AG08395 (cell line): Measurements from ENCODE around the gene OR2A2.
"Not testable (repeated sequence)": the region's sequence is repeated elsewhere in the genome, so short reads cannot be mapped to it uniquely, and the experiment has no call there.

Experiments used
- DNase-seq: peaks from one replicate; pipeline ENCODE4 v3.0.0; 2012; ENCODE audit warnings: mixed read lengths, low spot score

Gene OR2A2, protein sequence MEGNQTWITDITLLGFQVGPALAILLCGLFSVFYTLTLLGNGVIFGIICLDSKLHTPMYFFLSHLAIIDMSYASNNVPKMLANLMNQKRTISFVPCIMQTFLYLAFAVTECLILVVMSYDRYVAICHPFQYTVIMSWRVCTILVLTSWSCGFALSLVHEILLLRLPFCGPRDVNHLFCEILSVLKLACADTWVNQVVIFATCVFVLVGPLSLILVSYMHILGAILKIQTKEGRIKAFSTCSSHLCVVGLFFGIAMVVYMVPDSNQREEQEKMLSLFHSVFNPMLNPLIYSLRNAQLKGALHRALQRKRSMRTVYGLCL

DNA sequence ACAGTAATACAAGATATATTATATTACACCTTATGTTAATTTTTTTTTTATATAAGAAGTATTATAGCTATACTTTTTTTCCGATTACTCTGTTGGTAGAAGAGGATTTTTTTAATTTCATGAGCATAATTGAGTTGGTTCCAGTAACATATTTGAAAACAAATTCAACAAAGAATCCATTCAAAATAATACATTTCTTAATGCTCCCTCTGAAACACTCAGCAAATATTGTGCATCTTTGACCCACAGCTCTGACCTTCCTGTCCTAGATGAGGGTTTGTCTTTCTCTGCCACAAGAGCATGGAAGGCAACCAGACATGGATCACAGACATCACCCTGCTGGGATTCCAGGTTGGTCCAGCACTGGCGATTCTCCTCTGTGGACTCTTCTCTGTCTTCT lies at the start of gene OR2A2:
OR2A2 (plus strand) TSS at position 301 of the 400 bp plus-strand sequence; CDS start at position 301, 0 bp downstream.
- DNase-seq, result no peak

DNA sequence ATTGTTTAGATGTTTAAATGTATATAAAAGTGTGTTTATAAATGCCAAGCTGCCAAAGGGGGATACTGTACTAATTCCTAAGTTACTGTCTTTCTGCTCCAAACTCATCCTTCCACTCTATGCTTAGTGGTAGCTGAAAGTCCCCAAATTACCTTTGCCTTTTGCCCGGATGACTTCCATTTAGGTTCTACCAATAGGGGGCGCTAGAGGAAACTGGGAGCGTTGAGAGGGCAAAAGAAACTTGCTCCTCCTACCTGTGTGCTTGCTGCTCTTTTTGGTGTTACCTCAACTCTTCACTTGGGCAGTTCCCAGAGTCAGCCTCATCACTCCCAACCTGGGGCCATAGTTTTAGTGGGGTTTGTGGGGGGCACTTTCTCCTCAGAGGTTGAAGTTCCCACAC lies 45.7 kb upstream of the OR2A2 start:
- no peak for DNase-seq

DNA sequence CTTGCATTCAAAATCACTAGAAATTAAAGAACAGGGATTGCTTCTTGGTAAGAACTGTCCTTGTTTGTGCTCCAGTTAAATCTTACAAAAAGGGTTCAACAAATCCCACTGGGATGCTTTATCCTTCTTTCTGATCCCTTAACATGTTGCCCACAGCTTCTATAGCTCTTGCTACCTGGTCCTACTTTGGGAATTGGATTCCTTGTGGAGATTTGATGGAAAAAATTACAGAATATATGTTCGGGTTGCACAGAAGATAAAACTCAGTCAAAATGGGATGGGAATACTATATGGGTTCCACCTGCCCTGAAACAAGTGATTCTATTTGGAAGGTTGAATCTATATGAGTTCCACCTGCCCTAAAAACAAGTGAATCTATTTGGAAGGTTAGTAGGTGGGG lies 39.9 kb upstream of the OR2A2 start, which contains the start of gene OR2A25:
OR2A25 (plus strand) TSS at position 301 of the 400 bp plus-strand sequence. CDS start 4,409 bp downstream, outside the sequence.
- no peak for DNase-seq

DNA sequence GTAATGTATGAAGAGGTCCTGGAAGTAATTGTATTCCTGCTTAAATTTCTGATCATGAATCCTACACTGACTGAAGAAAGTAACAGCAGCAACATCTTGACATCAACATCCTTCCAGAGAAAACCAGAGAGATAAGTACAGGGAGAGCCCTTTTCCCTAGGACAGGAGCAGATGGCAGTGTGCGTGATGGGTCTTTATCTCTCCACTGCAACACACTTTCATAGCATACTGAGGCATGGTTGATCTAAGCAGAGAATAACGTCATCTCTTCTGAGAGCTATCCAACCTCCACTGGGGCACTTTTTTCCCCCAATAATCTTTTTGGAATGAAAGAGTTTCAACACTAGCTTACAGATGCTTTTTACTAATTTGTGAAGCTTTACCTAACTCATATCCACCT lies 39.4 kb upstream of the OR2A2 start:
- DNase-seq, result no peak

DNA sequence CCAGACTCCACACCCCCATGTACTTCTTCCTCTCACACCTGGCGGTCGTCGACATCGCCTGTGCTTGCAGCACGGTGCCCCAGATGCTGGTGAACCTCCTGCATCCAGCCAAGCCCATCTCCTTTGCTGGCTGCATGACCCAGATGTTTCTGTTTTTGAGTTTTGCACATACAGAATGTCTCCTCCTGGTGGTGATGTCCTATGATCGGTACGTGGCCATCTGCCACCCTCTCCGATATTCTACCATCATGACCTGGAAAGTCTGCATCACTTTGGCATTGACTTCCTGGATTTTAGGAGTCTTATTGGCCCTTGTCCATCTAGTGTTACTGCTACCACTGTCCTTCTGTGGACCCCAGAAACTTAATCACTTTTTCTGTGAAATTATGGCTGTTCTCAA lies 35.0 kb upstream of the OR2A2 start:
- DNase-seq, result no peak

DNA sequence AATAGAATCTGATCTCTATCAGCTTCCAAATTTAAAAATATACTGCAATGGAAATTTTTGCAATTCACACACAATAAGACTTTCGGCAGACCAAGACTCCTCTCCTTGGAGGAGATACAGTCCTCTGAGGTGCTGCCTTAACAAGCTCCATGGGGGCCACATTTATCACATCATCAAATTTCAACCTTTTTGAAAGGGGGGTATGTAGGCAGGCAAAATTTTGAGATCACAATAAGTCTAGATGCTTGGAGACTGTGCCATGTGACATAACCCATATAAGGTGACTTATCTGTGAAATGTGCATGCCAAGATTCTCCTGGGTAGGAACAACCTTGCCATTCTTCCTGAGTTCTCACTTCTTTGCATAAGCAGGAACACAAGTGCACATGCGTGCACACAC lies 23.4 kb upstream of the OR2A2 start, which contains the start of gene OR2A12:
OR2A12 (plus strand) TSS at position 301 of the 400 bp plus-strand sequence. CDS start 8,830 bp downstream, outside the sequence.
- no peak for DNase-seq

DNA sequence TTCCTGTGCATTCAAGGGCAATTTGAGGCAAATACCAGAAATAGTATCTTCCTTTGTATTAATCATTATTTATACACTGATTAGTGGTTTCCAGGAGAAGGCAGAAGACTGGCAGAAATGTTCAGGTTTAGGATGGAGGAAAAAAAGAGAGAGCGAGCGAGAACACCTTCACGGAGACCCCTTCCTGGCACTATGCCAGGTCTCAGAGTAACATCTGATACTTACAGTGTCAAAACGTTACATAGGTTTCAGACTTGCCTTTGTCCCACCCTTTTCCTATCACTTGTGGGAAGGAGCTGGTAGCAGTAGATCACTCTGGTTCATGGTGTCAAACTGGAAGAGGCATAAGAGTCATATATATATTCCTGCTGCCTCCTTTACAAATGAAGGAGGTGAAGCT lies 22.7 kb upstream of the OR2A2 start:
- DNase-seq, result no peak

DNA sequence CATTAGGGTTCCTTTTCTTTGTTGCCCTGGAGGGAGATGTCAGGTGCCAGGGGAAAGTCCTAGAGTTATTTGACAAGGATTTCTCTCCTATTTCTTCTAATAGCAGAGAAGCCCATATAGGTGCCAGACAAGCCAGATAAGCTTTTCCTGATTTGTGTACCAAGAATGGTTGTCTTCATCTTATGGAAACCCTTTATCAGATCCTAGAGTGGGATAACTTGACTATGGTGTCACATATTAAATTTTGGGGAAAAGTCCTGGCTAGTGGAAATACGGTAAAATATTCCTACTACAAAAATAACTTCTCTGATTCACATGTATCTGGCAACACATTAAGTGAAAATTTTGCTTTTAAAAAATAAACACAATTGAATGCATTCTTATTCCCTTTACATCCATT lies 22.2 kb upstream of the OR2A2 start:
- DNase-seq, result no peak

DNA sequence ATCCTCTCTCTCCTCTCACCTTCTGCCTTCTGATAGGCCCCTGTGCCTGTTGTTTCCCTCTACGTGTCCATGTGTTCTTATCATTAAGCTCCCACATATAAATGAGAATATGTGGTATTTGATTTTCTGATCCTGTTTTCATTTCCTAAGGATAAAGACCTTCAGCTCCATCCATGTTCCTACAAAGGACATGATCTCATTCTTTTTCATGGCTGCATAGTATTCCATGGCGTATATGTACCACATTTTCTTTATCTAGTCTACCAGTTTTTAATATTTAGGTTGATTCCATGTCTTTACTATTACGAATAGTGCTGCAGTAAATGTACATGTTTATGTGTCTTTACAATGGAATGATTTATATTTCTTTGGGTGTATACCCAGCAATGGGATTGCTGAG lies 18.7 kb upstream of the OR2A2 start:
- DNase-seq, result no peak

DNA sequence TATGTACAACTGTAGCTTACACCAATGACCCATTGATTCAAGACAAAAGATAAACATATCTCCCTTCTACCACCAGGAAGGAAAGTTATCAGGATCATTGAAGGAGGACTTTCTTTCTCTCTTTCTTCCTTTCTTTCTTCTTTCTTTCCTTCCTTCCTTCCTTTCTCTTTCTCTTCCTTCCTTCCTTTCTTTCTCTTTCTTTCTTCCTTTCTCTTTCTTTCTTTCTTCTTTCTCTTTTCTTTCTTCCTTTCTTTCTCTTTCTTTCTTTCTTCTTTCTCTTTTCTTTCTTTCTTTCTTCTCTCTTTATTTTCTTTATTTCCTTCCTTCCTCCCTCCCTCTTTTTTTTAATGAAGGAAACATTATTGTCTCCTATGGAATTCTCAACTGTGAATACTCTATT lies 10.6 kb upstream of the OR2A2 start:
- DNase-seq, result no peak

DNA sequence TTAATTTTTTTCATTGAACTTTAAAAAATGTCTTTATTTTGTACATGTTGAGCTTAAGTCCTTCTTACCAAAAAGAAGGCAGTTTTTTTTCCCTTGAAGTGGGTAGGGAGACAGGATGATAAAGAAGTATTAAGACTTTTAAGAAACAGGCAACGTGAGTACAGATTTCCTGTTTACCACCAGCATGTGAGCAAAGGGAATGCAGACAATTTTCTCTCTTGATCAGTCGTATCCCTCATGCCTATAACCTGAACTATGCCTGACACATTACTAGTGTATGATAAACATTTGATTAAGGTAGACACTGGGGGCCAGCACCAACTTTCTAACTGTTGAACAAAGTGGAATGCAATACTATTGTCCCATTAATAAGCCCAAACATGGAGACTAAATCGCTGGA lies 8.8 kb upstream of the OR2A2 start:
- no peak for DNase-seq

DNA sequence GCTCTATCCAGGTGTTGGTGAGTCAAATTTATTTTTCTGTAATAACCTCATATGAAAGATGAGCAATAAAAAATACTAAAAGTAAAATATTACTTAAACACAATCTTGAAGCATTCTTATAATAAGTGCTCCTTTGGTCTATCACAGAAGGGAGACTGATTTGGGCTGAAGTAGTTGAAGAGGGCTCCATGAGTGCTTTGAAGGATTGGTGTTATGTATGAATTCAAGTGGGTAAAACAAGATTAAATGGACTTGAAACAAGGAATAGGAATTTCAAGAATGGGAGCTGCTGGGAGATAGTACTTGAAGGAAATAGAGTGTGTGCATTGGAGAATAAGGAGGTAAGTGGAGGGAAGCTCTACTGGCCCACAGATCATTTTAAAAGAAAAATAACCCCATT lies 7.3 kb upstream of the OR2A2 start:
- no peak for DNase-seq

DNA sequence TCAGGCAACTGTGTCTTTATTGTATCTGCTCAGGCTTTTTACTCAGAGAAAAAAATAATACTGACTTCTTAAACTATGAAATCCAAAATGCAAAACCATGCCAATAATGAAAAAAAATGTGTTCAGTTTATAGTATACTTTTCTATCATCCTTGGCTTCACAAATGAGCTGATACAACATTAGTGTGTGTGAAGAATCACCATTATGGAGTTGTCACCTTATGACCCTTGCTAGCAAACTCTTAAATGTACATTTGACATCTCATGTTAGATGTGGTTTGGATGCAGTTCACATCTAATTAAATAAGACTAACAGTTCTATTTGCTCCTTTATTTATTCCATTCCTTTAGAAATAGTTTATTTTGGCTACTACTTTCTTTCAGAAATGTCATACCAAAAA lies 4.2 kb upstream of the OR2A2 start:
- no peak for DNase-seq

DNA sequence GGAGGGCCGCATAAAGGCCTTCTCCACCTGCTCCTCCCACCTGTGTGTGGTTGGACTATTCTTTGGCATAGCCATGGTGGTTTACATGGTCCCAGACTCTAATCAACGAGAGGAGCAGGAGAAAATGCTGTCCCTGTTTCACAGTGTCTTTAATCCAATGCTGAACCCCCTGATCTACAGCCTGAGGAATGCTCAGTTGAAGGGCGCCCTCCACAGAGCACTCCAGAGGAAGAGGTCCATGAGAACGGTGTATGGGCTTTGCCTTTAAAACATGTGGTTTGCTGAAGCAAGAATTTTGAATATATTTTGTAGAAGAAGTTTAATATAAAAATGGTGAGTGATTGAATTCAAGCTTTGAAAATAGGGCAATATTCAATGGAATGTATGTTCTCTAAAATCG lies 889 bp downstream of the OR2A2 start:
- DNase-seq, result no peak

DNA sequence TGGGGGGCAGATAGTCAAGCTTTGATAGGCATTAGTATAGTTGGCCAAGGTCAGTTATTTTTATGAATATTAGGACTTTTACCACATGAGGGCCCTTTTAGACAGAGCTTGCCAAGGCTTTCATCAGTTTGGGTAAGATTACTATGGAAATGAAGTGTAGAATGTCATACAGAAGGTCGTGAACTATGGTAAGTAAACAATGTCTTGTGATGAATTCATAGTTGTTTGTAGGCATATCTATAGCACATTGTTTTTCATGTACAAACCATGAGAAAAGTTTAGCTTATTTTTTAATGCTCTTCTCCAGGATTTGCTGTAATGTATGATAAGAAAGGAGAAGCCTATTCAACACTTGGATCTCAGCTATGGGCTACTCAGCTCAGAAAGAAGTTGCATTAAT lies 4.3 kb downstream of the OR2A2 start:
- no peak for DNase-seq

DNA sequence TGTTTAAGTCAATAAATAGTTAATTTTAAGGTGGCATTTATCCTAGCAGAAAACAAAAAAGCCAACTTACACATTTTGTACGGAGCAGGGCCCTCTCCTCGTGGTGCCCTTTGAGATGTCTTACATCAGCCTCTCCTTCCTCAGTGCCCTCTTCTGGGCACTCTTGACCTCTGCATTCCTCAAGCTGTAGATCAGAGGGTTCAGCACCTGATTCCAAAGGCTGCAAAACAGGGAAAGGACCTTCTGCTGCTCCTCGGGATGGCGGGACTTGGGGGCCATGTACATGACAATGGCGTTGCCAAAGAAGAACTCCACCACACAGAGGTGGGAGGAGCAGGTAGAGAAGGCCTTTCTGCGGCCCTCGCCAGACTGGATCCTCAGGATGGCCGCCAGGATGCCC lies 9.0 kb downstream of the OR2A2 start:
- DNase-seq, result no peak

DNA sequence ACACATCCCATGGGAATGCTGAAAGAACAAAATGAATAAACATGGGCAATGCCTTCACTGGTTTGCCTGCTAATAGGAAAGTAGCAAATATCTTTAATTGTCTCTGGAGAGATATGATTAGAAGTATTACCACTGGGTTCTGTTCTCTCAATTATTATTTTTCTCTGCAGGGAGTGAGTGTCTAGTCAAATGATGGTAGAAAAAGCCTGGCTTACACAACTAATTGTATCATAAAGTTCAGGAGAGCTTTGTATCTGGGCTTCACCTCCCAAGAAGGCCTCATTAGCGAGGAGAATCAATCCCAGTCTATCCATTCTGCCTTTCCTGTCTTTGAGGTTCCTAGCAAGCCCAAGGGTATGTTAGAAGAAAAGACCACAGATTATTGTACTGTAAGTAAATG lies 13.5 kb downstream of the OR2A2 start, which contains the start of gene OR2A14:
OR2A14 (plus strand) TSS at position 301 of the 400 bp plus-strand sequence. CDS start 5,937 bp downstream, outside the sequence.
- no peak for DNase-seq

DNA sequence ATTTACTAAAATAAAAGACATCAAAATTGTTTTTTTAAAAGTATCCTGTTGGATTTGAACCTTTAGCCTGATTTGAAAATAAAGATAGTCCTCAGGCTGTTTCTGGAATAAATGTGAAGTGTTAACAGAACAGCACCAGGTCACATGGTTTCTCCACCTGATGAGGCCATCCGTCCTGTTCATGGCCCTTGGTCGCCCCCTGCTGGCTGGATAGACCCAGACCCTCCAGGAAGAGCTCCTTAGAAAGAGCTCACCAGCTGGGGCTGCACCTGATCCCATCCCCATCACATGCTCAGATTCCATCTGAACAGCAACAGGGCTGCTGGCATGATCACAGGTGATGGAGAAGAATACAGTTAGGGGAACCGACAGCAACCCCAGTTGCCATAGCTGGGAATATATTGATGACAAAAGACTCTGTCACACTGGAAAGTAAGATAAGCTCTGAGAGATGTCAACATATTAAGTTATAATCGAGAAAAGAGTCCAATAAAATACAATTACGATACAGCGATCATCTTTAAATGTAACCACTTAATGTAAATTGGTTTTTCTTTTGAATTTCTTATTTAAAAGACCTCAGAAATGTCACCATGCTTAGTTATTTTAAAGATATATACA lies 18.4 kb downstream of the OR2A2 start:
- DNase-seq, result peak; percentile 82

DNA sequence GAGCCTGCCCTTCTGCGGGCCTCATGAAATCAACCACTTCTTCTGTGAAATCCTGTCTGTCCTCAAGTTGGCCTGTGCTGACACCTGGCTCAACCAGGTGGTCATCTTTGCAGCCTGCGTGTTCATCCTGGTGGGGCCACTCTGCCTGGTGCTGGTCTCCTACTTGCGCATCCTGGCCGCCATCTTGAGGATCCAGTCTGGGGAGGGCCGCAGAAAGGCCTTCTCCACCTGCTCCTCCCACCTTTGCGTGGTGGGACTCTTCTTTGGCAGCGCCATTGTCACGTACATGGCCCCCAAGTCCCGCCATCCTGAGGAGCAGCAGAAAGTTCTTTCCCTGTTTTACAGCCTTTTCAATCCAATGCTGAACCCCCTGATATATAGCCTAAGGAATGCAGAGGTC lies 20.2 kb downstream of the OR2A2 start:
- not testable (repeated sequence) for DNase-seq

DNA sequence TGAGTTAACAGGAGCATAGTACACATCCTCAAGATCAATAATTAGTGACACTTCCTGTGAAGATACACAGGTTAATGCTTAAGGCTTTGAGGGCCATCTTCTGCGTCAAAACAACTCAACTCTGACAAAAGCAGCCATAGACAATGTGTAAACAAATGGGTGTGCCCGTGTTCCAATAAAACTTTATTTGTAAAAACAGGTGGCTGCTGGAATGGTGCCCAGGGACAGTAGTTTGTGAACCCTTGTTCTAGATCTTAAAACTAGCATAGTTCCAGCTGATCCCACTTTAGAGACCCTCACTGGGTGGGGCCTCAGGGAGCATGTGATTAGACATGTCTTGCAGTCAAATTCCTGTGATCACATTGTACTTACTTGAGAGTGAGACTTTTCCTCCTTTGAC lies 21.3 kb downstream of the OR2A2 start:
- no peak for DNase-seq

DNA sequence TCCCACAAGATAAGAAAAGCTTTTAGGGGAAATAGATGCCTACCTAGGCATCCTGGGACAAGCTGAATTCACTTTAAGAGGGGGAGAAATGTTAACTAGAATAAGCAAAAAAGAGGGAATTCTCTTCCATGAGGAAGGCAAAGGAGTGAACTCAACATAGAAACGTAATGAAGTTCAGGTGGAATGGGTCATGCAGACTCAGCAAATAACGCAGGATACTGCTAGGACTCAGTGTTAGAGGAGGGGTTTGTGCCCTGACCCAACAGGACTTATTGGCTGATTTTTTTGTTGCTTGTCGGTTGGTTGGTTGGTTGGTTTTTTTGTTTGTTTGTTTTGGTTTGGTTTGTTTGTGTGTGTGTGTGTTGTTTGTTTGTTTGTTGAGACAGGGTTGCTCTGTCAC lies 22.9 kb downstream of the OR2A2 start:
- DNase-seq, result no peak

DNA sequence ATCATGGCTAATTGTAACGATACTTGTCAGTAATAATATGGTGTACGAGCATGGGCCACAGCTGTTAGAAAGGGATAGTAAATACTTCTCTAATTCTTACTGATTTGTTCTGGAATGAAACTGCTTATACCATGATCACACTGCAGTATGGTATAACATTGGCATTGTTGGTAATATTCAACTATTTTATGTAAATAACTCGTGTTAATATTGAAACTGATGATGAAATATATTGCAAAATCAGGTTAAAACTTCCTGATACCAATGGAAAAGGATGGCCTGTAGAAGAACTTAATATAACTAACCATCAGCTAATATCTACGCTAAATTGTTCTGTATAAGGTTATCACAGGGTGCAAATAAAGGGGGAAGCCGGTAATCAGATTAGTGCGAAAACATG lies 23.9 kb downstream of the OR2A2 start:
- DNase-seq, result no peak

DNA sequence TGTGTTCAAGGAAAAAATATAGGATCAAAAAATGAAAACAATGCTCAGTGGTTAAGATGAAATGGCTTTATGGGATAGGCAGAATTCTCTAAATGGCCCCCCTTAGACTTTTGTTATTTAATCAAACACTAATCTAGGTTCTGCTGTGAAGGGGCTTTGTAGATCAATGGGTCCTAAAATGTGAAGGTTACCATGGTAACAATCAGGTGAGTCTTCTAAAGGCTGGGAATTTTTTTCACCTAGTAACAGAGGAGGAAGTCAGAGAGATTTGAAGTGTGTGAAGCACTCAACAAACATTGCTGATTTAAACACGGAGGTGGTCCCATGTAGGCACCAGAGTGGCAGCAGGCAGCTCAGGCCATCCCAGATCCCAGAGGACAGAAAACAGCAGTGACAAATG lies 24.7 kb downstream of the OR2A2 start:
- no peak for DNase-seq

DNA sequence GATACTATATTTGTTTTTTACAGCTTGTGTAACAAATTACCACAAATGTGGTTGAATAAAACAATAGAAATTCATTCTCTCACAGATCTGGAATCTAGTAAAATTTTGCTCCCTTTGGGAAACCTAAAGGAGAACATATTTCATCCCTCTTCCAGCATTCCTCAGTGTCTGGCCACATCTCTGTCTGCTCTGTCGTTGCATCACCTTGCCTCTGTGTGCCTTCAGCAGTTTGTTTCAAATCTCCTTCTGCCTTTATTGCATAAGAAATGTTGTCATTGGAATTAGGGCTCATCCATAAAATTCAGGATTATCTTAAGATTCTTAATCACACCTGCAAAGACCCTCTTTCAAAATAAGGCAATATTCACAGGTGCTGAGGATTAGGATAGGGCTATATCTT lies 28.1 kb downstream of the OR2A2 start:
- DNase-seq, result no peak
